Upper lobe of left lung (tissue), 6 donors: Measurements from ENCODE around the gene FOXS1. TPM values are rescaled to one million over a fixed set of nuclear protein-coding genes. Genes with fewer than 3 reads are reported as not detected.
A peak's percentile ranks its signal among the peaks of the same experiment; 100 is the strongest.

Source experiments
- ATAC-seq, 2 donors: fragments of 200-7000 bp; cut with Tn5 transposase; one replicate each; pipeline ENCODE4 v1.9.1; 2022; ENCODE audit warnings: mild to moderate bottlenecking in 2 of 2, moderate library complexity in 2 of 2; ENCODE audit not compliant: low FRiP score in 2 of 2
- DNase-seq, 2 donors: peaks; one replicate each; pipeline ENCODE4 v3.0.0-alpha.2; 2019 to 2020
- H3K27ac ChIP-seq, 4 donors: fragments of 200-600 bp; sonication (generic); one replicate each; pipeline ENCODE4 v1.5.1; 2016 to 2019
- H3K27me3 ChIP-seq, 4 donors: fragments of 200-600 bp; sonication (generic); one replicate each; pipeline ENCODE4 v1.5.1; 2017 to 2019
- H3K36me3 ChIP-seq, 4 donors: fragments of 200-600 bp; sonication (generic); one replicate each; pipeline ENCODE4 v1.5.1; 2016 to 2019
- H3K4me1 ChIP-seq, 4 donors: fragments of 200-600 bp; sonication (generic); one replicate each; pipeline ENCODE4 v1.5.1; 2018 to 2019
- H3K4me3 ChIP-seq, 4 donors: fragments of 200-600 bp; sonication (generic); one replicate each; pipeline ENCODE4 v1.5.1; 2017 to 2019; ENCODE audit warnings: mild to moderate bottlenecking in 2 of 4, moderate library complexity in 1 of 4
- H3K9me3 ChIP-seq, 4 donors: fragments of 200-600 bp; sonication (generic); one replicate each; pipeline ENCODE4 v1.5.1; 2018 to 2019
- EP300 ChIP-seq, 4 donors: sonication (generic); formaldehyde crosslinking; IDR thresholded peaks; one replicate each; pipeline ENCODE4 v1.5.1; 2017; ENCODE audit warnings: antibody characterized with exemption in 4 of 4, control low read depth in 2 of 4
- POLR2A ChIP-seq, 4 donors: fragments of 450-650 bp; IDR thresholded peaks; one replicate each; pipeline ENCODE4 v1.5.1; 2016 to 2017; ENCODE audit warnings: antibody characterized with exemption in 4 of 4, mild to moderate bottlenecking in 2 of 4
- POLR2AphosphoS5 ChIP-seq, 2 donors: sonication (generic); formaldehyde crosslinking; IDR thresholded peaks; one replicate each; pipeline ENCODE4 v1.5.1; 2017; ENCODE audit warnings: antibody characterized with exemption in 2 of 2
- WGBS, 2 donors: methylation state at CpG; one replicate each; pipeline ENCODE4 v1.1.5; 2017 to 2018; 5-methylcytosine and 5-hydroxymethylcytosine counted together
- total RNA-seq, 6 donors: library from RNA; depleted of rRNA in 4 of 6; stranded (reverse); fragments of >200 nt in 4 of 6; gene quantifications; one replicate each; pipeline versions ENCODE4 v1.1.0 to v1.2.1, GENCODE V29; 2016 to 2021
- TF ChIP-seq, protein P1 (sequence below), 6 experiments: fragments of 450-650 bp in 4 of 6; fragments of 200-600 bp in 2 of 6; sonication (generic) in 2 of 6; IDR thresholded peaks; one replicate each; pipeline ENCODE4 v1.5.1; 2016 to 2019; ENCODE audit warnings: antibody characterized with exemption in 6 of 6
- donor health status: DM: no; HTN: no; CAD: no; lungs with moderate emphysema.
- donor health status: DM: no; HTN: yes; CAD: no; lungs with severe emphysema.

Gene FOXS1
- total RNA-seq, 6 donors from 2014 or later: 0.91 to 1.7 (median 1.3) TPM; not detected in 3

DNA sequence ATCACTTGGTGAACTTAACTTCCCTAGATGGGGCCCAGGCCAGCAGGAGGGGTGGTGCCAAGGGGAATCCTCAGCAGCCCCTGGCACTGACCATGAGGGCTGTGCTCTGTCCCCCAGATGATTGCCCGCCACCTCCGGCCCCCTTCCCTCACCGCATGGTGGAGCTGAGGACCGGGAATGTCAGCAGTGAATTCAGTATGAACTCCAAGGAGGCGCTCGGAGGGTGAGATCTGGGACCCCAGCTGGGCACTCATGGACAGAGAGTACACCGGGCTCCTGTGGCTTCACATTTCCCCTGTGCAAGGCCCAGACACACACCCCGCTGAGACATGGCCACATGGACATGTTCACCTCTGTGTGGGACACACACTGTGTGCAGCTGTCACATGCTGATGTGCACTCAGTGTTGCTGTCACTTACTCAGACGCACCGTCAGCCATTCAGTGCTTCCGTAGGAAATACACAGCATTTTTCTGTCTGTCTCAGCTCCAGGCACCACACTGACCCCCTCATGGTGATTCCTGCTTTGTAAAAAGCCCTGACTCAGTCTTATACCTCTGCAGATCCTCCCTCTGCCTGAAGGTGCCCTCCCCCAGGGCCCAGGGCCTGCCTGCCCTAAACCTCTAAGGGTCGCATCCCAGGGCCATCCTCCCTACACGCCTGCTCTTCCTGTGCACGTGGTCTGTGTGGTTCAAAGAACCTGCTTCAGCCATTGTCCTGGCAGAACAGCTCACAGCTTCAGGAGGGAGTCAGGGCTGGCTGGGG, 21.9 kb downstream of the FOXS1 start:
- DNase-seq (peak in 1 of 2 donors; percentile 40), ATAC-seq (no peak)
- H3K4me3 ChIP-seq: no peak overlapping the region
- H3K36me3 ChIP-seq: no peaks in the 10 kb centered on the region
- no peak for TF ChIP-seq POLR2AphosphoS5 (IDR thresholded peaks at IDR 0.05)
- no peak for TF ChIP-seq POLR2A (IDR thresholded peaks at IDR 0.05)
- TF ChIP-seq EP300 (IDR thresholded peaks at IDR 0.05): no peak
- TF ChIP-seq, protein P1, sequence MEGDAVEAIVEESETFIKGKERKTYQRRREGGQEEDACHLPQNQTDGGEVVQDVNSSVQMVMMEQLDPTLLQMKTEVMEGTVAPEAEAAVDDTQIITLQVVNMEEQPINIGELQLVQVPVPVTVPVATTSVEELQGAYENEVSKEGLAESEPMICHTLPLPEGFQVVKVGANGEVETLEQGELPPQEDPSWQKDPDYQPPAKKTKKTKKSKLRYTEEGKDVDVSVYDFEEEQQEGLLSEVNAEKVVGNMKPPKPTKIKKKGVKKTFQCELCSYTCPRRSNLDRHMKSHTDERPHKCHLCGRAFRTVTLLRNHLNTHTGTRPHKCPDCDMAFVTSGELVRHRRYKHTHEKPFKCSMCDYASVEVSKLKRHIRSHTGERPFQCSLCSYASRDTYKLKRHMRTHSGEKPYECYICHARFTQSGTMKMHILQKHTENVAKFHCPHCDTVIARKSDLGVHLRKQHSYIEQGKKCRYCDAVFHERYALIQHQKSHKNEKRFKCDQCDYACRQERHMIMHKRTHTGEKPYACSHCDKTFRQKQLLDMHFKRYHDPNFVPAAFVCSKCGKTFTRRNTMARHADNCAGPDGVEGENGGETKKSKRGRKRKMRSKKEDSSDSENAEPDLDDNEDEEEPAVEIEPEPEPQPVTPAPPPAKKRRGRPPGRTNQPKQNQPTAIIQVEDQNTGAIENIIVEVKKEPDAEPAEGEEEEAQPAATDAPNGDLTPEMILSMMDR (IDR thresholded peaks at IDR 0.05): no peak
- no peaks in the 10 kb centered on the region for H3K9me3 ChIP-seq
- H3K27me3 ChIP-seq: no peaks in the 10 kb centered on the region
- 58 to 79% methylated on average over 9 to 14 of the region's 14 CpGs for WGBS, 2 donors
- H3K27ac ChIP-seq: no peak overlapping the region
- peaks cover 0 to 12% (median 10%) of the 10 kb centered on the region in 4 donors for H3K4me1 ChIP-seq

DNA sequence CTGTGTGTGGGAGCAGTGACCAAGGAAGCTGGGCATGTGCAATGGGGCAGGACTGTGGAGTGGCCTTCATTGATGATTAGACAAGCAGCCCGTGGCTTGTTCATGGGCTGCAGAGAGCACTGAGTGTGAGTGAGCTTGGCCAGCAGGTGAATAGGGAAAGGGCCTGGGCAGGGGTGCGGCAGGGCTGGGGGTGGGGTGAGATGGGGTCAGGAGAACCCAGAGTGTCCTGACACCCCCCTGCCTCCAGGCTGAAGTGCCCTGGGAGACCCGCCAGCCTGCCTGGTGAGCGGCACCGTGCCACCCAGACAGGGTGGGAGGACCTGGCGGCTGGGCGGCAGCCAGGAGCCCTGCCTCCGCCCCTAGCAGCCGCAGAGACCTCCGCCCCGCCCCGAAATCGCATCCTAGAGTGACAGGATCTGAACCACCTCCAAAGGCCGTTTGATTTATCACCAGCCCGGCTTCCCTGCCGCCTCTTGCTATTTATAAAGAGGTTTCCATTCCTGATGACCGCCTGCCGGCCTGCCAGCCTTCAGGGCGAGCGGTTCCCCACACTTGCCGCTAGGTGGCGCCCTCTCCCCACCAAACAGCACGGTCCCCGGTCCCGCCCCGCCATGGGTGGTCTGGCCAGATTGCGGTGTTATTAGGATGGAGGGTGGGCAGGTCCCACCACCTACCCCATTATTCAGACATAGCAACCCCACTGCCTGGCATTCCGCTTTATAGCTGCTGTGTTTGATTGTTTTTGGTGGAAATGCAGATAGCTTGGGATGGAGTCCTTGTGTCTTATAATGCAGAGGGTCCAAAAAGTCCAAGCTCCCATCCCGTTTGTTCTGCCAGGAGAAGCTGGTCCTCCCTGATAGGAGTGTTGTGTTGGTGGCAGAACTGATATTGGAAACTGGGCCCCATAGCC, 22.7 kb downstream of the FOXS1 start:
- Histone ChIP-seq H3K9me3 (no peaks in the 10 kb centered on the region), H3K4me3 (peak overlapping the region in 1 of 4 donors; percentile 17), H3K36me3 (no peaks in the 10 kb centered on the region), H3K27me3 (no peaks in the 10 kb centered on the region), H3K4me1 (peaks cover 0 to 12% (median 10%) of the 10 kb centered on the region in 4 donors), H3K27ac (no peak overlapping the region)
- DNase-seq: peak; percentile 80 to 90
- ATAC-seq: peak; percentile 86 to 93
- 6% methylated on average over 16 to 24 of the region's 29 CpGs for WGBS, 2 donors
- TF ChIP-seq EP300 (IDR thresholded peaks at IDR 0.05): no peak
- TF ChIP-seq, protein P1 (IDR thresholded peaks at IDR 0.05): peak; percentile 94 to 99 (median 97)

DNA sequence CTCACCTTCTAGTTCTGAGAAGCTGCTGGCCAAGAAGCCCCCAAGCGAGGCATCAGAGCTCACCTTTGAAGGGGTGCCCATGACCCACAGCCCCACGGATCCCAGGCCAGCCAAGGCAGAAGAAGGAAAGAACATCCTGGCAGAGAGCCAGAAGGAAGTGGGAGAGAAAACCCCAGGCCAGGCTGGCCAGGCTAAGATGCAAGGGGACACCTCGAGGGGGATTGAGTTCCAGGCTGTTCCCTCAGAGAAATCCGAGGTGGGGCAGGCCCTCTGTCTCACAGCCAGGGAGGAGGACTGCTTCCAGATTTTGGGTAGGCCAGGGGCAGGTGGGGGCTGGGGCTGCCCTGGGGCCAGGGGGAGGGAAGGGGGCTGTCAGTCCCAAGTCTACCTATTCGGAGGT, 24.0 kb downstream of the FOXS1 start:
- DNase-seq: no peak

DNA sequence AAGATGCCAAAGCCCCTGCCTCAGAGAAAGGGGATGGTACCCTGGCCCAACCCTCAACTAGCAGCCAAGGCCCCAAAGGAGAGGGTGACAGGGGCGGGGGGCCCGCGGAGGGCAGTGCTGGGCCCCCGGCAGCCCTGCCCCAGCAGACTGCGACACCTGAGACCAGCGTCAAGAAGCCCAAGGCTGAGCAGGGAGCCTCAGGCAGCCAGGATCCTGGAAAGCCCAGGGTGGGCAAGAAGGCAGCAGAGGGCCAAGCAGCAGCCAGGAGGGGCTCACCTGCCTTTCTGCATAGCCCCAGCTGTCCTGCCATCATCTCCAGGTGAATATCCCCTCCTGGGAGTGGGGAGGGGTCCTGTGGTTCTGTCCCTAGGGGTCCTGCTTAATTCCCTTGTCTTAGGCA, 25.2 kb downstream of the FOXS1 start:
- no peak for ATAC-seq
- DNase-seq: peak in 1 of 2 donors; percentile 66
- Histone ChIP-seq H3K4me1 (peaks cover 7 to 21% (median 15%) of the 10 kb centered on the region in 4 donors), H3K27ac (no peak overlapping the region), H3K4me3 (no peak overlapping the region), H3K9me3 (no peaks in the 10 kb centered on the region), H3K27me3 (no peaks in the 10 kb centered on the region), H3K36me3 (no peaks in the 10 kb centered on the region)
- WGBS, 2 donors: 70 to 89% methylated on average over 2 to 6 of the region's 6 CpGs
- TF ChIP-seq POLR2A (IDR thresholded peaks at IDR 0.05) (no peak), EP300 (IDR thresholded peaks at IDR 0.05) (no peak)

More for the DNA sequence above, 24.0 kb downstream of the FOXS1 start:
- Histone ChIP-seq H3K27ac (no peak overlapping the region), H3K36me3 (no peaks in the 10 kb centered on the region), H3K27me3 (no peaks in the 10 kb centered on the region), H3K4me3 (no peak overlapping the region), H3K4me1 (peaks cover 0 to 12% (median 10%) of the 10 kb centered on the region in 4 donors), H3K9me3 (no peaks in the 10 kb centered on the region)
- no peak for ATAC-seq
- 56 to 57% methylated on average over 5 of the region's 5 CpGs for WGBS, 2 donors
- no peak for TF ChIP-seq EP300 (IDR thresholded peaks at IDR 0.05)
- no peak for TF ChIP-seq POLR2A (IDR thresholded peaks at IDR 0.05)
- no peak for TF ChIP-seq POLR2AphosphoS5 (IDR thresholded peaks at IDR 0.05)
- TF ChIP-seq, protein P1 (IDR thresholded peaks at IDR 0.05): no peak
